ENCODE results near the gene KHDC3L. TPM values are rescaled to one million over a fixed set of nuclear protein-coding genes. Genes with fewer than 3 reads are reported as not detected.

The KHDC3L gene
- total RNA-seq, 1 donor from 2014 or later: not detected

DNA sequence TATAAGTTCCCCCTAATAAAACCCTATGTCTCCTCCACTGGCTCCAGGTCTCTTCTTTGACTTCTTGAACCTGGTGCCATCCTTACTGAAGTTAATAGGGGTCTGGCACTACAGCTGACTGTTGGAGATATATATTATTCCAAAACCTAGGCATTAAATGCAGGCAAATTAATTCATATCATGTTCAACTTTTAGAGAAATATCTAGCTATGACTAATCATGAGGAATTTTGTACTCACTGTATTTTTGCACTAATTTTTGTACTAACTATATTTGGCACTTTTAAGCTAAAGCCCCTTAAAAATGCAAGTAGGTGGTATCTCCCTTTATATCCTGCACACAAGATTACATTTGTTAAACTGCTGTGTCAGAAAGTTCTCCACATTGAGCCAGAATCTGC is 19.3 kb upstream of the KHDC3L start:
- no peaks in the 10 kb centered on the region for H3K36me3 Mint-ChIP-seq (ENCODE audit: low read depth)
- no peaks in the 10 kb centered on the region for H3K4me1 Mint-ChIP-seq (ENCODE audit: low read depth)
- no peak overlapping the region for H3K4me3 Mint-ChIP-seq (ENCODE audit: unreplicated experiment)
- H3K27me3 Mint-ChIP-seq (ENCODE audit: low read depth): peaks cover 15% of the 10 kb centered on the region
- TF ChIP-seq, protein P1, sequence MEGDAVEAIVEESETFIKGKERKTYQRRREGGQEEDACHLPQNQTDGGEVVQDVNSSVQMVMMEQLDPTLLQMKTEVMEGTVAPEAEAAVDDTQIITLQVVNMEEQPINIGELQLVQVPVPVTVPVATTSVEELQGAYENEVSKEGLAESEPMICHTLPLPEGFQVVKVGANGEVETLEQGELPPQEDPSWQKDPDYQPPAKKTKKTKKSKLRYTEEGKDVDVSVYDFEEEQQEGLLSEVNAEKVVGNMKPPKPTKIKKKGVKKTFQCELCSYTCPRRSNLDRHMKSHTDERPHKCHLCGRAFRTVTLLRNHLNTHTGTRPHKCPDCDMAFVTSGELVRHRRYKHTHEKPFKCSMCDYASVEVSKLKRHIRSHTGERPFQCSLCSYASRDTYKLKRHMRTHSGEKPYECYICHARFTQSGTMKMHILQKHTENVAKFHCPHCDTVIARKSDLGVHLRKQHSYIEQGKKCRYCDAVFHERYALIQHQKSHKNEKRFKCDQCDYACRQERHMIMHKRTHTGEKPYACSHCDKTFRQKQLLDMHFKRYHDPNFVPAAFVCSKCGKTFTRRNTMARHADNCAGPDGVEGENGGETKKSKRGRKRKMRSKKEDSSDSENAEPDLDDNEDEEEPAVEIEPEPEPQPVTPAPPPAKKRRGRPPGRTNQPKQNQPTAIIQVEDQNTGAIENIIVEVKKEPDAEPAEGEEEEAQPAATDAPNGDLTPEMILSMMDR (IDR thresholded peaks at IDR 0.05): no peak
- no peak for DNase-seq (ENCODE audit: low spot score)
- H3K9me3 Mint-ChIP-seq (ENCODE audit: low read depth): no peaks in the 10 kb centered on the region
- no peak overlapping the region for H3K27ac Mint-ChIP-seq (ENCODE audit: unreplicated experiment)

DNA sequence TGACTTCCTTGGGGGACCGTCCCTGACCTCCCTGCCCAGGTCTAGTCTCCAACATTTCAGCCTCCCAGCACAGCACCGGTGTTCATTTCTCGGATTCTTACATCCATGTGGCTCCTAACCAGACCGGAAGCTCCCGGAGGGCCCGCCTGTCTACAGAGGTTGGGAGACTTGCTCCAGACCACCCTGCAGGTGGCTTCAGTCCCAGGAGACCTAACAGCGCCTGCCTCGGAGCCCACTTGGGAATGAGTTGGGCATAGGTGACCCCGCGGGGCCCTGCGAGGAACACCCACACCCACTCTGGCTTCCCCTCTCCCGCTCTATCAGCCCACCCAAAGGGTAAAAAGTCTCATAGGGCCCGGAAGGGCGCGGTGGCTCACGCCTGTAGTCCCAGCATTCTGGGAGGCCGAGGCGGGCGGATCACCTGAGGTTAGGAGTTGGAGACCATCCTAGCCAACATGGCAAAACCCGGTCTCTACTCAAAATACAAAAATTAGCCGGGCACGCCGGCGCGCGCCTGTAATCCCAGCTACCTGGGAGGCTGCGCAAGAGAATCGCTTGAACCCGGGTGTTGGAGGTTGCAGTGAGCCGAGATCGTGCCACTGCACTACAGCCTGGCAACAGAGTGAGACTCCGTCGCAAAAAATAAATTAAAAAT is 13.8 kb upstream of the KHDC3L start:
- no peak overlapping the region for H3K27ac Mint-ChIP-seq (ENCODE audit: unreplicated experiment)
- H3K4me3 Mint-ChIP-seq (ENCODE audit: unreplicated experiment): no peak overlapping the region
- H3K27me3 Mint-ChIP-seq (ENCODE audit: low read depth): peaks cover 27% of the 10 kb centered on the region
- DNase-seq (ENCODE audit: low spot score): no peak
- H3K36me3 Mint-ChIP-seq (ENCODE audit: low read depth): no peaks in the 10 kb centered on the region
- H3K4me1 Mint-ChIP-seq (ENCODE audit: low read depth): no peaks in the 10 kb centered on the region
- TF ChIP-seq, protein P1 (IDR thresholded peaks at IDR 0.05): no peak
- H3K9me3 Mint-ChIP-seq (ENCODE audit: low read depth): no peaks in the 10 kb centered on the region

DNA sequence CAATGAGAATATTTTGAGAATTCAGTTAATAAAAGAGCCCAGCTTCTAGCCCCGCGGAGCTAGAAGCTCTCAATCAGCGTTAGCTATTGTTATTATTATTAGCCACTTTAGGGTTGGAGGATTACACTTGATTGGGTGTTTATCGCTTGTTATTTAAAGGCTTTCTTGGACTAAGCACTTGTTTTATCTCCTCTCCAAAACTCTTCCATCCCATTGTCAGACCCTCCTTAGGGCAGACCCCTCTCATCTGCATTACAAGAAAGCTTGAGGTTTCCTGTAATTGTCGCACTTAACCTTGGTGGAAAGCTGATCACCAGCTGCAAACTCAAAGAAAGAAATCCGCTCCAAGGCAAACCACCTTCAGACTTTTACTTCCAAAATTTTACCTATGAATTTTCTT is 13.1 kb upstream of the KHDC3L start:
- H3K9me3 Mint-ChIP-seq (ENCODE audit: low read depth): no peaks in the 10 kb centered on the region
- H3K27me3 Mint-ChIP-seq (ENCODE audit: low read depth): peaks cover 24% of the 10 kb centered on the region
- no peaks in the 10 kb centered on the region for H3K36me3 Mint-ChIP-seq (ENCODE audit: low read depth)
- DNase-seq (ENCODE audit: low spot score): no peak
- no peak overlapping the region for H3K4me3 Mint-ChIP-seq (ENCODE audit: unreplicated experiment)
- TF ChIP-seq, protein P1 (IDR thresholded peaks at IDR 0.05): no peak
- H3K27ac Mint-ChIP-seq (ENCODE audit: unreplicated experiment): no peak overlapping the region
- H3K4me1 Mint-ChIP-seq (ENCODE audit: low read depth): no peaks in the 10 kb centered on the region

DNA sequence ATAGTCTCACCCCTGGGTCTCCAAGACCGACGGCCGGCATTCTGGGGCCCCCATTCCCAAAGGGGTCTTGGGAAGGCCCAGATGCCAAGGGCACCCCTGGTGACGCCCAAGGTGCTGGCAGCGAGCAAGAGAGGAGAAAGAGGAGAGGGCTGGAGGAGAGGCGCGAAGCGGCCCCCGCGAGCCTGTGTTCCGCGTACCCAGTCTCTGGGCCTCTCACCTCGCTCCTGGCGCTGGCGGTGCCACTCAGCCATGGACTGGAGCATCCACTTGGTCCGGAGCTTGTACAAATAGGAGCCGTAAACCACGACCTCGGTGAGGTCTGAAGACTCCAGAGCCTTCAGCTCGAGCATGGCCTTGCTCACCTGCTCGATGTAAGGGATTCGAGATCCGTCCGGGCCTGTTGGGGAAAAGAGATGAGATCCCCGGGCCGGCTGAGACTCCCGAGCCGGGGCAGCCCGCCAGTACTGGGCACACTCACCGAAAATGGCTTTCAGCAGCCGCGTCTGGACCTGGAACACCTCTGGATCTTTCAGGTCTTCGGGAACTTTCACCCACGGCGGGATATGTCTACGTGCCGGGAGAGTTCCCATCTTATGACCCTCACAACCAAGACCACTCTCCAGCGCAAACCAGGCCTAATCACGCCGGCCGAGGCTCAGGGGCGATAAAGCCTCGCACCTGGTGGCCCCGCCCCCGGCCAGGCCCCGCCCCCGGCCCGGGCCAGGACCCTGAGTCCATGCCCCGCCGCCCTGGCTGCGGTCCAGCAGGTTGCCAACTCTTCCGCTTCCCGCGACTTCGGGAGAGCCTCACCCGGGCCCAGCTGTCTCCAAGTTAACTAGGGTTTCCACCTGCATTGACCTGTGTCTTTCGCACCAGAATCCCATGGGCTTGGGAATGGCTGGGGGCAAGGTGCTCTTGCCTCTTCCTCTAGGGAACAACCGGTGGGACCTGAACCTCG is 8.5 kb upstream of the KHDC3L start, which contains the start of gene DPPA5:
DPPA5 (minus strand) TSS at position 641 of the 958 bp plus-strand sequence; CDS start at position 590, 51 bp downstream.
- H3K27me3 Mint-ChIP-seq (ENCODE audit: low read depth): peaks cover 13% of the 10 kb centered on the region
- H3K9me3 Mint-ChIP-seq (ENCODE audit: low read depth): no peaks in the 10 kb centered on the region
- H3K4me1 Mint-ChIP-seq (ENCODE audit: low read depth): no peaks in the 10 kb centered on the region
- no peak within 1 kb of the TSS for H3K27ac Mint-ChIP-seq (ENCODE audit: unreplicated experiment)
- no peaks in the 10 kb centered on the region for H3K36me3 Mint-ChIP-seq (ENCODE audit: low read depth)
- no peak for DNase-seq (ENCODE audit: low spot score)
- H3K4me3 Mint-ChIP-seq (ENCODE audit: unreplicated experiment): no peak within 1 kb of the TSS
- TF ChIP-seq, protein P1 (IDR thresholded peaks at IDR 0.05): no peak

DNA sequence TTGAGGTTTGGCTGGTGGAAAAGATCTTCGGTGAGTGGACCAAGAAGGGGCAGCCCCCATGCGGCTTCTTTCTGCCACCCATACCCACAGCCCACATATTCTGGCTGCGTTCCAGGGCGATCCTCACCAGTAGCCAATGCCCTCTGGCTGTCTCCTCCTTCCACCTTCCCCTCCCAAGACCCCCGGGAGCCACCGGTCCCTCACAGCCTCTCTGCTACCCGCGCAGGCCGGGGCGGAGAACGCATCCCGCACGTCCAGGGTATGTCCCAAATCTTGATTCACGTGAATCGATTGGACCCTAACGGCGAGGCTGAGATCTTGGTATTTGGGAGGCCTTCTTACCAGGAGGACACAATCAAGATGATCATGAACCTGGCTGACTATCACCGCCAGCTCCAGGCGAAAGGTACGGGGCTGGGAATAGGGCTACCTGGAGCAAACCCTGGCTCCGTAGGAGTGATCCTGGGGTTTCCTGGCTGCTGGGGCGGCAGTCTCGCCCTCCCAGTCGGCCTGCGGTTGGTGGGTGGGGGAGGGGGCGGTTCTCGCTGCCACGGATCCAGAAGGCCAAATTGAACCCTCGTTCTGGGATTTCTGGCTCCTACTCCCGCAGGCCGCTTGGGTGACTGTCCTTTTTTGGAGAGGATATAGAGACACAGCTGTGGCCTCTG is 545 bp downstream of the KHDC3L start:
- DNase-seq (ENCODE audit: low spot score): no peak
- no peaks in the 10 kb centered on the region for H3K27me3 Mint-ChIP-seq (ENCODE audit: low read depth)
- no peaks in the 10 kb centered on the region for H3K4me1 Mint-ChIP-seq (ENCODE audit: low read depth)
- no peak overlapping the region for H3K4me3 Mint-ChIP-seq (ENCODE audit: unreplicated experiment)
- H3K36me3 Mint-ChIP-seq (ENCODE audit: low read depth): no peaks in the 10 kb centered on the region
- TF ChIP-seq, protein P1 (IDR thresholded peaks at IDR 0.05): no peak
- H3K9me3 Mint-ChIP-seq (ENCODE audit: low read depth): no peaks in the 10 kb centered on the region
- no peak overlapping the region for H3K27ac Mint-ChIP-seq (ENCODE audit: unreplicated experiment)

Measured in chondrocyte (in vitro differentiated cells).